ENCODE measurements around the gene PTAR1.

Gene PTAR1

DNA sequence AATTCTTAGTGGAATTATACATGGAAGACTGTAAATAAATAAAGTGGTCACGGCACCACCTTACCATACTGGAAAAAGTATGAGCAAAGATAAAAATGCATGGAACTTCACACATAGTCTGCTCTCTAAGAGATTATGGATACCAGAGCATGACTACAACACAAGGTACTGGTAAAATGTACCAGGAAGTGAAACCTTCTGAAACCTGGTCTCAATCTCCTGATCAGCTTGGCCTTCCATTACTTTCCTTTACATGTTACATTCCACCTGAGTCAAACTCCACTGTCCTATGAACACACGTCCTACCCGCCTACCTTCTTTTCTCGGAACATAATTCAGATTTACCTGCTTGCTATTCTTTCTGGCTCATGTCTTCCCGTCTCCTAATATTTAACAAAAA, 15.9 kb downstream of the PTAR1 start:
- no peak overlapping the region for H3K4me3 ChIP-seq (replicated peaks; ENCODE audit: low read depth, low read length)
- no peak for DNase-seq (ENCODE audit: low read depth)
- TF ChIP-seq, protein P1, sequence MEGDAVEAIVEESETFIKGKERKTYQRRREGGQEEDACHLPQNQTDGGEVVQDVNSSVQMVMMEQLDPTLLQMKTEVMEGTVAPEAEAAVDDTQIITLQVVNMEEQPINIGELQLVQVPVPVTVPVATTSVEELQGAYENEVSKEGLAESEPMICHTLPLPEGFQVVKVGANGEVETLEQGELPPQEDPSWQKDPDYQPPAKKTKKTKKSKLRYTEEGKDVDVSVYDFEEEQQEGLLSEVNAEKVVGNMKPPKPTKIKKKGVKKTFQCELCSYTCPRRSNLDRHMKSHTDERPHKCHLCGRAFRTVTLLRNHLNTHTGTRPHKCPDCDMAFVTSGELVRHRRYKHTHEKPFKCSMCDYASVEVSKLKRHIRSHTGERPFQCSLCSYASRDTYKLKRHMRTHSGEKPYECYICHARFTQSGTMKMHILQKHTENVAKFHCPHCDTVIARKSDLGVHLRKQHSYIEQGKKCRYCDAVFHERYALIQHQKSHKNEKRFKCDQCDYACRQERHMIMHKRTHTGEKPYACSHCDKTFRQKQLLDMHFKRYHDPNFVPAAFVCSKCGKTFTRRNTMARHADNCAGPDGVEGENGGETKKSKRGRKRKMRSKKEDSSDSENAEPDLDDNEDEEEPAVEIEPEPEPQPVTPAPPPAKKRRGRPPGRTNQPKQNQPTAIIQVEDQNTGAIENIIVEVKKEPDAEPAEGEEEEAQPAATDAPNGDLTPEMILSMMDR (IDR thresholded peaks at IDR 0.05; ENCODE audit: low read length, missing control alignments), result no peak

DNA sequence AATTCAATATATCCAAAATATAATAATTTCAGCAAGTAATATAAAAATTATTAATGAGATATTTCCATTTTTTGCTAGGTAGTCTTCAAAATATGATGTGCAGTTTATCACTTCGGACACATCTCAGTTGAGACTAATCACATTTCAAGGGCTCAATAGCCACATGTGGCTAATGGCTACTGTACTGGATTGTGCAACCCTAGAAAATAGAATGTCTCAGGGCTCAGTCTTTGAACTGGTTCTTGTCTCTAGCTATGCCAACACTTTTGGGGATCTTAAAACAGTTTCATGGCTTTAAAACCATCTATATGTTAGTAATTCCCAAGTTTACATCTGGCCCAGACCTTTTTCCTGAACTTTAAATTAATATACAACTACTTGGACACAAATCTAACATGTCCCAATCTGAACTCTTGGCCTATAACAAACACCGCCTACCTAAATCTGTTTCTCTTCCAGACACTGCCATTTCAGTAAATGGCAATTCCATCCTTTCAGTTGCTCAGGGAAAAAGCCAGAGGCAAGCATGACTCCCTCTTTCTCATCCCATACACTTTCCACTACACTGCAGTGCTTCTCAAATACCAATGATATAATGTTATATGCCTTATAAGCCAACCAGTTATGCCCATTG, 18.8 kb downstream of the PTAR1 start:
- TF ChIP-seq, protein P1 (IDR thresholded peaks at IDR 0.05; ENCODE audit: low read length, missing control alignments), result no peak
- no peak overlapping the region for H3K4me3 ChIP-seq (replicated peaks; ENCODE audit: low read depth, low read length)
- DNase-seq (ENCODE audit: low read depth), result no peak

DNA sequence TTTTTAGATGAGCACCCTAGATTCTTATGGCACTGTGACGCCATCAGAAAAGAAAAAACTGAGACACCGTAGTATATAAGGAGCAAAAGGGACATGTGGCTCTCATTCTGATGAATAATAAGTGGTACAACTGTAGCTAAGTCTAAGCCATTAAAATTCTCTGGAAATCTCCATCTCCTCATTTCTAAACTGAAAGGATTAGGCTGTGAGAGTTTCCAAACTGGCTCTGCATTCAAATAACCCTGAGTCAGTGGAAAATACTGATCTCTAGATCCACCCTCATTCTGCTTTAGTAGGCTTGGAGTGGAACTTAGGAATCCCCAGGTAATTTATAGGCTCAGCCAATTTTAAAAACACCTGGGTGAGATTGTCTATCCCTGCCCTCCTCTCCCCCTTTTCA, 28.5 kb downstream of the PTAR1 start:
- H3K4me3 ChIP-seq (replicated peaks; ENCODE audit: low read depth, low read length), result no peak overlapping the region
- DNase-seq (ENCODE audit: low read depth), result no peak
- TF ChIP-seq, protein P1 (IDR thresholded peaks at IDR 0.05; ENCODE audit: low read length, missing control alignments), result no peak

DNA sequence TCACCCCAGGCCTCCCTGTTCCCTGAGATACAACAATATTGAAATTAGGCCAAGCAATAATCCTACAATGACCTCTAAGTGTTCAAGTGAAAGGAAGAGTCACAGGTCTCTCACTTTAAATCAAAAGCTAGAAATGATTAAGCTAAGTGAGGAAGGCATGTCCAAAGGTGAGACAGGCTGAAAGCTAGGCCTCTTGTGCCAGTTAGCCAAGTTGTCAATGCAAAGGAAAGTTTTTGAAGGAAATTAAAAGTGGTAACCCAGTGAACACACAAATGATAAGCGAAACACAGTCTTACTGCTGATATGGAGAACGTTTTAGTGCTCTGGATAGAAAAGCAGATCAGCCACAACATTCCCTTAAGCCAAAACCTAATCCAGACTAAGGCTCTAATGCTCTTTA, 39.8 kb downstream of the PTAR1 start:
- TF ChIP-seq, protein P1 (IDR thresholded peaks at IDR 0.05; ENCODE audit: low read length, missing control alignments), result no peak
- H3K4me3 ChIP-seq (replicated peaks; ENCODE audit: low read depth, low read length), result no peak overlapping the region
- DNase-seq (ENCODE audit: low read depth), result no peak

DNA sequence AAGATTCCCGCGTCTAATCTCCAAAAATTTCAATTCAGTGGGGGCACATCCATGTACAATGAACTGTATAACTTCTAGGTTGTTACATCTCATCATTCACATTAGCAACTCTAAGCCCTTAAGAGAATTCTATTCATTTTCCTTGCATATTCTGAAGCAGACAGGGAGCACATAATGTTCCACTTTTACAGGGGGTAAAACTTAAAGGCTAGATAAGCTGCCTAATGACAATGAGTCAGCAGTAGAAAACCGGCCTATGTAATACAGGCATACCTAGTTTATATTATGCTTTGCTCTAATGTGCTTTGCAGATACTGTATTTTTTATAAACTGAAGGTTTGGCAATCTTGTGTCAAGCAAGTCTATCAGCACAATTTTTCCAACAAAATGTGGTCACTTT, 40.4 kb downstream of the PTAR1 start:
- no peak overlapping the region for H3K4me3 ChIP-seq (replicated peaks; ENCODE audit: low read depth, low read length)
- DNase-seq (ENCODE audit: low read depth), result peak; percentile 54
- TF ChIP-seq, protein P1 (IDR thresholded peaks at IDR 0.05; ENCODE audit: low read length, missing control alignments), result no peak

DNA sequence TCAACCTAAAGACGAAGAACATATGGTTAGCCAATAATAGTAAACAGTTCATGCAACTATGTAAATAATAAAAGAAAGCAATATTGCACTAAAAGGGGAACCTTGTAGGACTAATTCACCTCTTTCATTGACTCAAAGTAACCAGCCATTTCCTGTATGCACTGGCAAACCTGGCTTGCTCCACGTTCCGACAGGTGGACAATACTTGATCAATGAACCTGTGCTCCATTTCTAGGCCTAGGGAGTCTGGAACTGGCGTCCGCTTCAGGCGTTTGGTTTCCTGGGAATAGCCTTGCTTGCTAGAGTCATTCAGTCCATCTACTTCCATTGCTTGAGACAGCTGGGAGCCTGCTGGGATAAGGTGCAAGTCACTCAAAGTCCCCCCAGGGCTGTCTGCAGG, 41.6 kb downstream of the PTAR1 start:
- TF ChIP-seq, protein P1 (IDR thresholded peaks at IDR 0.05; ENCODE audit: low read length, missing control alignments), result no peak

DNA sequence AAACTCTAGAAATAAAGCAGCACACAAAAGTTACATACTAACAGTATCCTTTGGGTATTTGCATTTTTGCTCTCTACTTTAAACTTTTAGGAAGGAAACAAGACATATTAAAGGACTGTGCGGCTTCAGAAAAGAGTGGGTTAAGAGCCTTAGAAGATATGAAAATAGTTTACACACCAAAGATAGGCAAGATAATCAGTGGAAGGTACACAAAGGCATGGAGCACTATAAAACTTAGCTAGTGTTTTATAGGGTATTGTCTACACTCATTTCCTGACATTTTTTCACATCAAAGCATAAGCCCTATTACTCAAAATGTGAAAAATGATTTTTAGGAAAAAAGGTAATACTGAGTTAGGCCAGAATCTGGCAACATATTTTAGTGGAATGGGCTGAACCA, 44.0 kb downstream of the PTAR1 start:
- TF ChIP-seq, protein P1 (IDR thresholded peaks at IDR 0.05; ENCODE audit: low read length, missing control alignments), result no peak
- DNase-seq (ENCODE audit: low read depth), result no peak
- no peak overlapping the region for H3K4me3 ChIP-seq (replicated peaks; ENCODE audit: low read depth, low read length)

More for the DNA sequence above, 41.6 kb downstream of the PTAR1 start:
- H3K4me3 ChIP-seq (replicated peaks; ENCODE audit: low read depth, low read length), result no peak overlapping the region
- DNase-seq (ENCODE audit: low read depth), result no peak

Measured in fibroblast of pulmonary artery (primary cell).